NK-92 (cell line): Measurements from ENCODE around the gene PLA2G4E.

Experiments used
- DNase-seq: peaks from one replicate; lab custom pipeline; 2025; ENCODE audit not compliant: unreplicated experiment; lab: John Stamatoyannopoulos, UW

The PLA2G4E gene

GRCh38 chr15:41995476-41995855 is 25.4 kb downstream of the PLA2G4E start:
- no peak for DNase-seq

GRCh38 chr15:41994772-41995475 is 25.9 kb downstream of the PLA2G4E start:
- DNase-seq: no peak

- DNase-seq: no peak
Measured at GRCh38 chr15:41994171-41994650, 26.6 kb downstream of the PLA2G4E start.

GRCh38 chr15:41993472-41994170 is 27.2 kb downstream of the PLA2G4E start:
- no peak for DNase-seq

GRCh38 chr15:41992803-41993190 is 28.0 kb downstream of the PLA2G4E start:
- no peak for DNase-seq

GRCh38 chr15:41992151-41992802 is 28.6 kb downstream of the PLA2G4E start:
- DNase-seq: no peak

DNA sequence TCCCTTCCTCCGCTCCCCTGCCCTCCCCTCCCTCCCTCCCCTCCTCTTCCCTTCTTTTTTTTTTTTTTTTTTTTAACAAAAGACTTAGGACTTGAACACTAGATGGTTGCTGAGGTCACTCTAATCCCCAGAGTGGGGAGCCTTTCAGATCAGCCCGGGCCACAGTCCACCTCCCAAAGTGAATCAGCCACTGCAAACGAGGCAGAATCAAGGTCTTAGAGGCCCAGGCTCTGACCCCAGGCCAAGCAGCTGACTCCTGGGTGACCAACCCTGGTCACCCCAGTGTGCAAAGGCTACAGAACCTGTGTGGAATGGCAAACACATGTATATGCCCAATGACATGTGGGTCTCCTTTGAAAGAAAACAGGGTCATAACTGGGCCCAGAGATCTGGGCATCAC is 30.2 kb downstream of the PLA2G4E start:
- no peak for DNase-seq

DNA sequence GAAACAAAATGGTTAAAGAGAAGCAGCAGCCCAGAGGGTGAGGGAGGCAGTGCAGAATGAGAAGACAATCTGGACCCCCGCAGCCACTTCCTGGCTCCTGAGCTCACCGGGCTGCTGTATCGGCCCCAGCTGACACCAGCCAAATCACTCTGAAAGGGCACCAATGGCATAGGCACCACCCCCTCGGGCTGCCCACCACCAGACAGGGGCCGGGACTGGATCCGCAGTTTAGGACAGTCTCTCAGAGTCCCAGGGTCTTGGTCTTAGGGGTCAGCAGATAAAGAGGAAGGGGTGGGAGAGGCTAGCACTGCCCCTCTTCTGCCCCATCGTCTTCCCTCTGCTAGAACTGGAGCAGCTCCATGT is 30.6 kb downstream of the PLA2G4E start:
- no peak for DNase-seq

DNA sequence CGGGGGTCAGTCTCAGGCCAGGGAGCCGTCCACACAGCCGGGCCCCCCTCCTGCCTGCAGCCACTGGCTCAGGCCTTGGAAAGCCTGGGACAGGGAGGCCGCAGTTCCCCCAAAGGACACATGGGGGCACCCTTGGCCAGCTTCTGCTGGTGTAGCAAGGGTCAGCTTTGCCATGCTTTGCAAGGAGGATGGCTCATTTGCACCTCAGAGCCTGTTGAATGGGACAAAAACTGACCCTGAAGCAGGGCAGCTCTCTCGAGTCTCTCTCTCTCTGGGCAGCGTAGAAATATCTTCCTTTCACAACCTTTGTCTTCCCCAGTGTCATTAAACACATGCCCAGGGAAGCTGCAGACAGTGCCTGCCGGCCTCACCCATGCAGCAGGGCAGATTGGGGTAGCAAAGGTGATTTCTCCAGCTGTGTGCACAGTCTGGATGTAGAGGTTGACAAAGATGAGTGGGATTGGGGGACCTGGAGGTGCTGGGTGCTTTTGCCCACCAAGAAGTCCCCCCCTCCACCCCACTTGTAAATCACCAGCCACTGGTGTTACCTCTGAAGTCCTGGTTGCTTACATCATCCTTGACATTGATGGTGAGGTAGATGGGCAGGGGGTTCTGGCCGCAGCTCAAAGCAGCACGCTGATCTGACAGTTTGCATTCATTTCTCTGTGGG is 31.1 kb downstream of the PLA2G4E start:
- no peak for DNase-seq

- no peak for DNase-seq
Measured at GRCh38 chr15:41988896-41989572, 31.8 kb downstream of the PLA2G4E start.

DNA sequence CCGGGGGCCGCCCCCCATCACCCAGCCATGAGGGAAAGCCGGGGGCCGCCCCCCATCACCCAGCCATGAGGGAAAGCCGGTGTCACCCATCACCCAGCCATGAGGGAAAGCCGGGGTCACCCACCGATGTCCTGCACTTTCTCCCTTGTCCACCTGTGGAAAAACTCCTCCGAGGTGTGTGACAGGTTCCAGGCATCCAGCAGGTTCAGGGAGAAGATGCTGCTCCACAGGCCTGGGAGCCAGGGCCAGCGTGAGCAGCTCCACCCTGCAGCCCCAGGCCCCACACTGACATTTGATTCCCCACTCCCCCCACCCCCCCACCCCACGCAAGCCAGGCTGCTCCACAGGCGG is 32.9 kb downstream of the PLA2G4E start:
- DNase-seq: no peak

DNA sequence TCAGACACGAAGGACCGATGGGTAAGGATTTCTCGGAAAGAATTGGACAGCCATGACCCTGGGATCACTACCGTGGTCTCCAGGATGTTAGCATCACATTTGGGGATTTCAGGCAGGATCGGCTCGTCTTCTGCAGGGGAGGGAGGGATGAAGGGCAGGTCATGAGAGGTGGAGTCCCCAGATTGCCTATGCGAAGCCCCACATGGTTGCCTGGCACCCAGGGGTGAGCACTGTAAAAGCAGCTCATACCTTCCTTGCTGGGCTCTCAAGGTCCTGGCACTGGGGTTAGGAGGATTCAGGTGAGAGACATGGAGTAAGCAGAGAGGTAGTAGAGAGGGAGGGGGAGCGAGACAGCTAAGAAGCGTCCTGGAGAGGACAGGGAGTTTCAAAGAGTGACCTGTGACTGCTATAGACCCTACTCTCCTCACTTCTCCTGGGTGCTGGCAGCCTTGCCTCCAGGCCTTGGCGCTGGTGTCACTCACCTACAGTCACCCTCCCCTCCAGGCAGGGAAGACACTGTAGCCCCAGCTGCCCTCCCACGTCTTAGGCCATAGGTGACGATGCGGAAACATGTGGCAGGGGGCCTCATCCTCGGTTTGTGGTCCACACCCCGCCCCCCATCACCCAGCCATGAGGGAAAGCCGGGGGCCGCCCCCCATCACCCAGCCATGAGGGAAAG is 33.5 kb downstream of the PLA2G4E start:
- DNase-seq: no peak

DNA sequence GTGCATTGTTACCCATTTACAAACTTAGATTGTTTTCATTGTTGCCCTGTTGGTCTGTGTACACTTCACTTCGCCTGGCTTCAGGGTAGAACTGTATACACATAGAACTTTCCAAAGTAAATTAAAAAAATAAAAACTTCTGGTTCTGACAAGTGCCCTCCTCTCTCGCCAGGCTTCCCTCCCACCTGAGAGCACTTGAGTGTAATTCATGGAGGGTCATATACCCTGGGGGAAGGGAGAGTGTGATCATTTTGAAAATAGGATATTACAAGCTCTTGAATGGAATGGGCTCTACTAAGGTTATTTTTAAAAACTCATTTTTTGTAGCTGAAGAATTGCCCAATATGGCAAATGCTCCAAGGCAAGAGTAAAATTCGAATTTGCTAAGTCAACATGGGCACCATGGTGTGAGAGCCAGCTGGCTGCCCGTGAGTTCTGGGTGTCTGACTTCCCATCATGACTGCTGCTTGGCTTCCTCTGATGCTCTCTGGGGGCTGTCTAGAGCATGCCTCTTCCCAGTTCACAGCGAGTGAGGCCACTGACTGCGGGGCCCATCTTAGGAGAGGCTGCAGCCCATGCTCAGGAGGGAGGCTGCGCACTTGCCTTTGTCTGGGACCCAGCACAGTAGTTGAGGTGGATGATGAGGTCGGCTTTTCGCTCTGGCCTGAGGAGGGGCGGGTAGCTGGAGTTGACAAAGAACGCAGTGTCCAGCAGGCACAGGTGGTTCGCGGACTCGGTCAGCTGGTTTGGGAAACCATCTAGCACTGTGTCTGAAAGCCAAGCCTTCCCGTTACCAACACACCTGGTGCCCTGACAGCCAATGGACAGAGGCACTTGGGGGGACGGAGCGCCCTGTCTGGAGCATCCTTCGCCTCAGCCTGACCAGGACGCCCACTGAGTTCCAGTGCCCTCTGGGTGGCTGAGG is 35.3 kb downstream of the PLA2G4E start:
- no peak for DNase-seq

GRCh38 chr15:41984622-41985021 is 36.2 kb downstream of the PLA2G4E start:
- no peak for DNase-seq

DNA sequence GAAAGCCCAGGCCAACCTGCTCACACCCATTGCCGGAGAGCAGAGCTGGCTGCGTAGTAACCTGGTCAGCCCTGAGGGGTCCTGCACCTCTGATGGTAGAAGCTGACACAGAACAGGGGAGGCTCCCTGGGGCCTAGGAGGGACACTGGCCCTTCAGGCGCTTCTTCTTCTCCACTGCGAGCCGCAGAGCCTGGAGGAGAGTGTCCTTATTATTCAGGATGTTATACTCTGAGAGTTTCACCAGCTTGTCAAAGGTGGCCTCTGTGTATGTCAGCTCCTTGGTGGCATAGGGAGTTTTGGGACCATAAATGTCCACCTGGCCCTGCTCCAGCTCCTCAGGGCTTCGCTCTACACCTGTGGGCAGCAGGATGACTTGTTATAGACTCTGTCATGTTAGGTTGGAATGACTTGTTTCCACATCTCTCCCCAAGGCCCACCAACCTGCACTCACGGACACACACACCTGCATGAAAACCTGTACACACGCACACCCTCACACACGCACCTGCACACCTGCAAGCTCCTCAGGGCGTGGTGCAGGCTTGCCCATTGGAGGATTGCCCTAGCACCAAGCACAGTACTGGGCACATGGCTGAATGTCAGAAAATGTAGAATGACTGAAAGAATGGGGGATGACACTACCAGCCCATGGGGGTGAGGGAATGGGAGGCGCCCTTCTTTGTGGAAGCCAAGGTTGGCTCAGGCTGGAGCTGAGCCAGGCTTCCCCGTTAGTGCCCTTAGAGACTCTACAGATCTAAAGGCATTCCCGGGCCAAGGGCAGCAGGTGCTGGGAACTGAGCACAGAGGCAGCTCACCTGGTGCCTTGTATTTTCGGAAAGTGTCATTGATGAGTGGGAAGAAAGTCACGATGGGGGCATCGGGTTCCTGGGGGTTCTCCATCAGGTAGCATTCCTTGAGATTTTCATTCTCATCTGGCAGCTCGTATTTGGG is 36.9 kb downstream of the PLA2G4E start:
- DNase-seq: no peak

DNA sequence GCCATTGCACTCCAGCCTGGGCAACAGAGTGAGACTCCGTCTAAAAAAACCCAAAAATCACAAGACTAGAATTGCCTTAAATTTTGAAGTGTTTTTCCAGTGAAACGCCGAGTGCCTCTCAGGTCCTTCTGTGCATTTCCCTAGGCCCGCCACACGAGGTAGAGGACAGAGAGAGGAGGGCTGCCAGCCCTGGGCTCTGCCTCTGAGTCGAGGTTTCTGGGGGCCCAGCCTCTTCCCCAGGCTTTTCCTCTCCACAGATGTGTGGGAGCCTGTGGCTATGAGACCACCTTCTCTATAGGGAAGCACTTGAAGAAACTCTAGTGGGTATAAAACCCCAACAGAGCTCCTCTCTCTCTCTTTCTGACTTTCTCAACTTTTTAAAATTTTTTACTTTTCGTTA is 37.6 kb downstream of the PLA2G4E start:
- DNase-seq: no peak

- DNase-seq: no peak
Measured at GRCh38 chr15:41982133-41982930, 38.5 kb downstream of the PLA2G4E start.
